Sigmoid colon (tissue), 7 donors: Measurements from ENCODE around the gene ABLIM2. TPM values are rescaled to one million over a fixed set of nuclear protein-coding genes. Genes with fewer than 3 reads are reported as not detected.

ENCODE experiments used
- DNase-seq: peaks from one replicate; pipeline ENCODE4 v3.0.0-alpha.2; 2019
- H3K27ac ChIP-seq, 4 donors: fragments of 200-600 bp; sonication (generic); one replicate each; pipeline ENCODE4 v1.5.1; 2016 to 2019; ENCODE audit warnings: mild to moderate bottlenecking in 1 of 4
- H3K27me3 ChIP-seq, 3 donors: fragments of 200-600 bp; sonication (generic); one replicate each; pipeline ENCODE4 v1.5.1; 2019; ENCODE audit warnings: mild to moderate bottlenecking in 1 of 3
- H3K36me3 ChIP-seq, 4 donors: fragments of 200-600 bp; sonication (generic); one replicate each; pipeline ENCODE4 v1.5.1; 2016 to 2019
- H3K4me1 ChIP-seq, 4 donors: fragments of 200-600 bp; sonication (generic); one replicate each; pipeline ENCODE4 v1.5.1; 2017 to 2019
- H3K4me3 ChIP-seq, 4 donors: fragments of 200-600 bp; sonication (generic); one replicate each; pipeline ENCODE4 v1.5.1; 2017 to 2019; ENCODE audit warnings: mild to moderate bottlenecking in 2 of 4, moderate library complexity in 1 of 4
- H3K9me3 ChIP-seq, 4 donors: fragments of 200-600 bp in 3 of 4; sonication (generic) in 3 of 4; one replicate each; pipeline versions ENCODE4 v1.5.1 to v1.6.1; 2013 to 2019
- EP300 ChIP-seq, 4 donors: sonication (generic); formaldehyde crosslinking; IDR thresholded peaks; one replicate each; pipeline ENCODE4 v1.6.1; 2017; ENCODE audit warnings: antibody characterized with exemption in 4 of 4
- POLR2A ChIP-seq, 2 donors: fragments of 450-650 bp; IDR thresholded peaks; one replicate each; pipeline ENCODE4 v1.6.1; 2016; ENCODE audit warnings: antibody characterized with exemption in 2 of 2, mild to moderate bottlenecking in 2 of 2, moderate library complexity in 2 of 2
- POLR2AphosphoS5 ChIP-seq, 4 donors: sonication (generic); formaldehyde crosslinking; IDR thresholded peaks; one replicate each; pipeline ENCODE4 v1.6.1; 2017; ENCODE audit warnings: antibody characterized with exemption in 4 of 4
- WGBS, 2 donors: extraction: QIAGEN DNeasy Blood & Tissue Kit; methylation state at CpG; one replicate each; pipeline ENCODE4 v1.1.7; 2013; 5-methylcytosine and 5-hydroxymethylcytosine counted together
- intact Hi-C: fragments of 100-400 bp; cut with DNase I; formaldehyde crosslinking; loops from one replicate; pipeline ENCODE4 v1.15.1; 2023
- polyA plus RNA-seq, 3 donors: library from polyadenylated mRNA; stranded (reverse); fragments of 200-250 nt; gene quantifications; one replicate each; pipeline ENCODE4 v1.2.3, GENCODE V29; 2013
- total RNA-seq, 4 donors: library from RNA; depleted of rRNA; stranded (reverse); fragments of >200 nt; gene quantifications; one replicate each; pipeline ENCODE4 v1.1.0, GENCODE V29; 2016
- TF ChIP-seq, protein P1 (sequence below), 4 experiments: fragments of 450-650 bp in 3 of 4; fragments of 200-600 bp in 1 of 4; IDR thresholded peaks; one replicate each; pipeline ENCODE4 v1.5.1; 2016 to 2019; ENCODE audit warnings: antibody characterized with exemption in 4 of 4, mild to moderate bottlenecking in 3 of 4, moderate library complexity in 2 of 4
- donor health status: healthy with polysubstance abuse.
- donor health status: Bipolar disorder and iron deficiency.
- donor health status: healthy.

Gene ABLIM2
- total and polyA plus RNA-seq, 7 donors = 3.1 to 15.0 (median 7.4) TPM

- Histone ChIP-seq H3K4me1 (peaks cover 0 to 13% (median 12%) of the 10 kb centered on the region in 4 donors), H3K27ac (no peak overlapping the region), H3K36me3 (no peaks in the 10 kb centered on the region), H3K4me3 (no peak overlapping the region), H3K9me3 (no peaks in the 10 kb centered on the region), H3K27me3 (peaks cover 7 to 12% (median 9%) of the 10 kb centered on the region in 3 donors)
- intact Hi-C loops = loop anchor here (10.0 kb wide), 1 partner anchor 251 kb away; no protein-coding TSS in a partner anchor
- WGBS, 2 donors = 88 to 92% methylated on average over 10 of the region's 10 CpGs
- TF ChIP-seq EP300 (IDR thresholded peaks at IDR 0.05) = no peak
- TF ChIP-seq, protein P1, sequence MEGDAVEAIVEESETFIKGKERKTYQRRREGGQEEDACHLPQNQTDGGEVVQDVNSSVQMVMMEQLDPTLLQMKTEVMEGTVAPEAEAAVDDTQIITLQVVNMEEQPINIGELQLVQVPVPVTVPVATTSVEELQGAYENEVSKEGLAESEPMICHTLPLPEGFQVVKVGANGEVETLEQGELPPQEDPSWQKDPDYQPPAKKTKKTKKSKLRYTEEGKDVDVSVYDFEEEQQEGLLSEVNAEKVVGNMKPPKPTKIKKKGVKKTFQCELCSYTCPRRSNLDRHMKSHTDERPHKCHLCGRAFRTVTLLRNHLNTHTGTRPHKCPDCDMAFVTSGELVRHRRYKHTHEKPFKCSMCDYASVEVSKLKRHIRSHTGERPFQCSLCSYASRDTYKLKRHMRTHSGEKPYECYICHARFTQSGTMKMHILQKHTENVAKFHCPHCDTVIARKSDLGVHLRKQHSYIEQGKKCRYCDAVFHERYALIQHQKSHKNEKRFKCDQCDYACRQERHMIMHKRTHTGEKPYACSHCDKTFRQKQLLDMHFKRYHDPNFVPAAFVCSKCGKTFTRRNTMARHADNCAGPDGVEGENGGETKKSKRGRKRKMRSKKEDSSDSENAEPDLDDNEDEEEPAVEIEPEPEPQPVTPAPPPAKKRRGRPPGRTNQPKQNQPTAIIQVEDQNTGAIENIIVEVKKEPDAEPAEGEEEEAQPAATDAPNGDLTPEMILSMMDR (IDR thresholded peaks at IDR 0.05) = no peak
- no peak for TF ChIP-seq POLR2AphosphoS5 (IDR thresholded peaks at IDR 0.05)
- no peak for TF ChIP-seq POLR2A (IDR thresholded peaks at IDR 0.05)
- no peak for DNase-seq
Observed at GRCh38 chr4:8153441-8153840, 5.2 kb downstream of the ABLIM2 start.

GRCh38 chr4:8152865-8153257, 5.8 kb downstream of the ABLIM2 start:
- Histone ChIP-seq H3K9me3 (no peaks in the 10 kb centered on the region), H3K27ac (no peak overlapping the region), H3K4me1 (peaks cover 0 to 8% (median 6%) of the 10 kb centered on the region in 4 donors), H3K36me3 (no peaks in the 10 kb centered on the region), H3K27me3 (peaks cover 4 to 8% (median 4%) of the 10 kb centered on the region in 3 donors), H3K4me3 (no peak overlapping the region)
- TF ChIP-seq POLR2AphosphoS5 (IDR thresholded peaks at IDR 0.05) (no peak), EP300 (IDR thresholded peaks at IDR 0.05) (no peak), POLR2A (IDR thresholded peaks at IDR 0.05) (no peak)
- TF ChIP-seq, protein P1 (IDR thresholded peaks at IDR 0.05) = no peak
- DNase-seq = no peak
- intact Hi-C loops = loop anchor here (10.0 kb wide), 1 partner anchor 252 kb away; no protein-coding TSS in a partner anchor
- WGBS, 2 donors = 61 to 78% methylated on average over 6 of the region's 6 CpGs

- TF ChIP-seq, protein P1 (IDR thresholded peaks at IDR 0.05) = no peak
- intact Hi-C loops = loop anchor here (10.0 kb wide), 1 partner anchor 253 kb away; no protein-coding TSS in a partner anchor
- no peak for DNase-seq
- H3K4me3 ChIP-seq = no peak overlapping the region
- no peaks in the 10 kb centered on the region for H3K36me3 ChIP-seq
- WGBS, 2 donors = 91 to 93% methylated on average over 39 of the region's 39 CpGs
- no peaks in the 10 kb centered on the region for H3K9me3 ChIP-seq
- no peak overlapping the region for H3K27ac ChIP-seq
- H3K27me3 ChIP-seq = peaks cover 0 to 2% (median 0%) of the 10 kb centered on the region in 3 donors
- H3K4me1 ChIP-seq = peaks cover 0 to 2% (median under 1%) of the 10 kb centered on the region in 4 donors
Observed at GRCh38 chr4:8152090-8152864, 6.3 kb downstream of the ABLIM2 start.

GRCh38 chr4:8151165-8151650, 7.4 kb downstream of the ABLIM2 start:
- Histone ChIP-seq H3K27me3 (no peaks in the 10 kb centered on the region), H3K9me3 (no peaks in the 10 kb centered on the region), H3K36me3 (no peaks in the 10 kb centered on the region), H3K4me3 (no peak overlapping the region), H3K27ac (no peak overlapping the region), H3K4me1 (peaks cover 0 to 1% (median under 1%) of the 10 kb centered on the region in 4 donors)
- TF ChIP-seq, protein P1 (IDR thresholded peaks at IDR 0.05) = no peak
- TF ChIP-seq POLR2A (IDR thresholded peaks at IDR 0.05) (no peak), POLR2AphosphoS5 (IDR thresholded peaks at IDR 0.05) (no peak), EP300 (IDR thresholded peaks at IDR 0.05) (no peak)
- DNase-seq = no peak
- intact Hi-C loops = loop anchor here (10.0 kb wide), 1 partner anchor 254 kb away; no protein-coding TSS in a partner anchor
- 91 to 94% methylated on average over 15 of the region's 15 CpGs for WGBS, 2 donors
